CD4-positive, alpha-beta T cell treated with Interleukin-10 for 1 hour (primary cell): ENCODE data around the gene SSBP2.
"Not testable (repeated sequence)": the region's sequence is repeated elsewhere in the genome, so short reads cannot be mapped to it uniquely, and the experiment has no call there.

Experiments
- DNase-seq: peaks from one replicate; pipeline ENCODE4 v3.0.0-alpha.2; 2020

SSBP2 gene

GRCh38 chr5:81422671-81423070 lies 328.2 kb downstream of the SSBP2 start:
- no peak for DNase-seq

- no peak for DNase-seq
Measured at GRCh38 chr5:81420039-81420667, 330.7 kb downstream of the SSBP2 start.

DNA sequence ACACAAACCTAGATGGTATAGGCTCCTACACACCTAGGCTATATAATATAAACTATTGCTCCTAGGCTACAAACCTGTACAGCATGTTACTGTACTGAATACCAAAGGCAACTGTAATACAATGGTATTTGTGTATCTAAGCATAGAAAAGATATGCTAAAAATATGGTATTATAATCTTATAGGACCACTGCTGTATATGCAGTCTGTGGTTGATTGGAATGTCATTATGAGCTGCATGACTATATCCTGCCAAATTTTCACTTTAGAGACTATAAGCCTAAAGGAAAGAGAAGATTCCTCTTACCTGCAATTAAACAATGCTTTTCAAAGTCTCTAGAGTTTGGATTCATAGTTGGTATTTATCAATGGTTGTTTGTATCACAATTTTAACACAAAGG lies 332.3 kb downstream of the SSBP2 start:
- no peak for DNase-seq

- no peak for DNase-seq
Measured at GRCh38 chr5:81417052-81417451, 333.8 kb downstream of the SSBP2 start.

DNA sequence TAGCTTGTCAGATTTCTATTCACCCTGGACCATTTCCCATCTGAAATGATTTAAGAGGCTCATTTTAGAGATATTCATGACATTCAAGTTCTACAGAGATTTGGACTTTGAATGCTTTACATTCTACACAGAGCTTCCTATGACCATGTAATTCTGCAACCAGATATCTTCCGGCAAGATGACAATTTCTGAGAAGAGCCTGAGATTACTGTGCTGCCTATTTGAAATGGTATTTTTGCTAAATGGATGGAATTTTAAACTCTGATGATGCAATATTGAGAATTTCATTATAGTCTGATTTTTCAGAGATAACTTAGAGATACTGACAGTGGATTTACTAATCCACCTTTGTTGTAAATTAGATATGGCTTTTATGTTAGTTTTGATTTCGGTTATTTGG lies 341.0 kb downstream of the SSBP2 start:
- DNase-seq, result no peak

DNA sequence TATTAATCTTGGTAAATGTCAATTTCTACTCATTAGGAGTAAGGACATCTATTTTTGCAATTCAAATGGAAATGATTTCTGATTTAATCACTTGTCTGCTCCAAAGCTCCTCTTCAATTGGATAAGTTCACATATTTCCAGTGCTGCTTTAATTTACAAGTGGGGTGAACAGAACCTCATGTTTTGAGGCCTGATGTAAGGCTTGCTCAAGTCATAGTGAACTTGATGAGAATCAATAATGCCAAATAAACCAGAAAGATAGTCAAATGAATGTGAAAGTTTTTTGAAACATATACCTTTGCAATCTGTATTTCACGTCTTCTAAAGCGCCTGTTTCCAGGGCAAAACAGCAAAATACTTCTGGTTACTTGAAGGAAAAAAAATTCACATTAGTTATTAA lies 341.5 kb downstream of the SSBP2 start:
- no peak for DNase-seq

DNA sequence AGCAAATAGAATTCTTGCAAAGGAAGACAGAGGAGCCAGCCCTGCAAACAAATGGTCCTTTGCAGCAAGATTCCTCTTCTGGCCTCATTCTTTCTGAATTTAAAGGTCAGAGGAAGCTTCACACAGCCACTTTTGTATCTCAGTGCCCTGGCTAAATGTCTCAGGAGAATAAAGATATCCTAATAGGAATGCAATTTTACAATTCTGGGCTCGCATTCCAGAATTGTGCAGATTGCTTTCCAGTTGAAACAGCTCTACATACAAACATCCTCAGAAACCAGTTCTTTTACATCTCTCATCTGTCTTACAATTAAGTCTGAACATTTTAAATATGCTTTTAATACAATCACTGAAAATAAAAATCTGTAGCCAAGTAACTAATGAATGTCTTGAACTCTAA lies 342.4 kb downstream of the SSBP2 start:
- no peak for DNase-seq

- DNase-seq, result not testable (repeated sequence)
Measured at GRCh38 chr5:81407811-81408210, 343.1 kb downstream of the SSBP2 start.

DNA sequence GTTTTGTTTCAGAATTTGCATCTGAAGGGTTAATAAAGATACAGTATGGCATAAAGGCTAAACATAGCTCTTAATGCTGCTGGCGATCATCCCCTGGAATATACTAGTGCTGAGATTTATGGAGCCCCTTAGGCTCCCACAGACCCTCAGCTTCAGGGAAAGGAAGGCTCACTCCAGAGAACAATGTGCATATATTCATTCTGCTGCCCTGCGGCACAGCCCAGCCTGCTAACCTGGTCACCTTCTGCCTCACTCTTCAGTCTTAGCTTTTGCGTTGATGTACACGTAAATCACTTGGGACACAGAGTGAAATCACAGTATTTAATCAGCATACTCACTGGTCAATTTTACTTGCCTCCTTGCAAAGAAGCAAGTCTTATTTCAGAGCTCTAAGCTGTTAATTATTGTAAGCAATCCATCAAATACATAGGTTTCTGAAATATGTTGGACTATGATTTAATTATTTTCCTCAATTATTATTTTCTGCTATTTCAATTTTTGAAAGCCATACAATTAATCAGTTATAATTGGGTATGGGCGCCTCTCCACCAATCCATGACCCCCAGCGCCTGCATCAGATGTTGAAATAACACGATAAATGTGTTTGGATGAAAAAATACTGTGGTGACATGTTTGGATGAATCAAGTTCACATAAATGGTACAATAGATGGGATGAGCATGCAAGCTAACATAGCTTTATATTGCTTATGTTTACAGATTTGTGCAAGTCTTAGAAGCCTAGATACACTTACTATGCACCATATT lies 345.6 kb downstream of the SSBP2 start:
- no peak for DNase-seq

- DNase-seq, result no peak
Measured at GRCh38 chr5:81402192-81402930, 348.5 kb downstream of the SSBP2 start.

- no peak for DNase-seq
Measured at GRCh38 chr5:81401266-81401665, 349.6 kb downstream of the SSBP2 start.

DNA sequence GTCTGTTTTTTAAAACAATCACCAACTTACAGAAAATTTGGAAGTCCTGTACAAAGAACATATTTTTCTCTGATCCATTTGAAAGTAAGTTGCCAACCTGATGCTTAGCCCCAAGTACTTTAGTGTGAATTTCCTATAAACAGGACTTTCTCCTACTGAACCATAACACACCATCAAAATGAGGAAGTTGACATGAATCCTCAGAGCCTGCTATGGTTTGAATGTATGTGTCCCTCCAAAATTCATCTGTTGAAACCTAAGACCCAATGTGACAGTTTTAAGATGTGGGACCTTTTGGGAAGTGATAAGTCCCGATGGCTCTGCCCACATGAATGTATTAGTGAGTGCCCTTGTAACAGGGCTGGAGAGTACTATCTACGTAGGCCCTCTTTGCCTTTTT lies 350.5 kb downstream of the SSBP2 start:
- no peak for DNase-seq

GRCh38 chr5:81398741-81399140 lies 352.2 kb downstream of the SSBP2 start:
- no peak for DNase-seq

- DNase-seq, result no peak
Measured at GRCh38 chr5:81397176-81397575, 353.7 kb downstream of the SSBP2 start.

DNA sequence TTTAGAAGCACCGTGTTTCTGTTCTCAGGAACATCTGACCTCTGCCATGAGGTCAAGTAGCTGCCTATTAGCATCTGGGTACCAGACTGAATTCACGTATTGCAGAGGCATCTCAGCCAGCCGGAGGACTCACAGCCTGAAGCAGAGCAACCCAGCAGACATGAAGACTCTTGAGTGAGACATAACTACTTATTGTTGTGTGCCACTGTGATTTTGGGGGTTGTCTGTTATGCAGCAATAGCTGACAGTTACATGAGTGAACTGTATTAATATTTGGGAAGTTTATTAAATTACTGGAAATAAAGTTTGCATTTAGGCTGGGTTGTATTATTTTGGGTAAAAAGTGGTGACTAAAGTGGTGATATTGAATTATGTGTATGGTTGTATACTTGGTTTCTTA lies 355.6 kb downstream of the SSBP2 start:
- no peak for DNase-seq

DNA sequence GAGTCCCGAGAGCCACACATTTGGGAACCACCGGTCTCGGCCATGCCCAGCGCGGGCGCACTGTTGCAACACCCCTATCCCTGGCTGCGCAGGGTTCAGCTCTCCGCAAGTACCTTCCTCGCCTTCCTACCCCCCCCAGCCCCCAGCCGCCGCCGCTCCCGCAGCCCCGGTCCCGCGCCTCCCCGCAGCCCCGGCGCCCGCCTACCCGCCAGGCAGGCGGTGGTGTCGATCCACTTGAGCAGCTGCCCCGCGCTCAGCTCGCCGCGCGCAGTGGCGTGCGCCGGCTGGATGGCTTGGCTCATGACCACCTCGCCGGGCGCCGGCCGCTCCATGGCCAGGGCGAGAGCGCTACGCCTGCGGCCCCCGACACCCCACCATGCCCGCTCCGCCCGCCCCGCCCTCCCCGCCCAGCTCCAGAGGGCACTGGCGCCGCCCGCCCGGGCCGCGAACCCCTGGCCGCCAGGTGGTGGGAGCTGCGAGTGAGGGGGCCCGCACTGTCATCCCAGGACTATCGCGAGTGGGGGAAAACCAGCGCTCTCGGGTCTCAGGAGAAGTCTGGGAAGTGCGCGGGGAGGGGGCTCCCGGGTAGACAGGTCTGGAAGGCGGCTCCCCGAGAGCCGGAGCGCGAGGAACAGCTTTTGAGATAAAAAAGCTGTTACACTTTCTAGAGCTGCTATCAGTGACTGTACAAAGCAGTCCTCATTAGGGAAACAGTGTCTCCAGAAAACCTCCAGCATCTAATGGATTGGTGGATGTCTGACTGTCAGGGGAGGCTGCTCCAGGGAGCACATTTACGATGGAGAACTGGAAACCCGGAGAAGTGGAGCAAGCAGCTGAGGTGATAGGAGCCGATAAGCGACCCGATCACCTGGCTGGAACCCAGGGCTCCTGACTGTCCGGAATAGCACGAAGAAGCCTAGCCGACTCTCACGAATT lies 356.8 kb downstream of the SSBP2 start, which contains the start of gene ACOT12:
TSS of gene ACOT12 (minus strand) at position 352 of the 936 bp plus-strand sequence. CDS start at position 332, 20 bp downstream.
- no peak for DNase-seq

- no peak for DNase-seq
Measured at GRCh38 chr5:81393430-81393782, 357.5 kb downstream of the SSBP2 start.

DNA sequence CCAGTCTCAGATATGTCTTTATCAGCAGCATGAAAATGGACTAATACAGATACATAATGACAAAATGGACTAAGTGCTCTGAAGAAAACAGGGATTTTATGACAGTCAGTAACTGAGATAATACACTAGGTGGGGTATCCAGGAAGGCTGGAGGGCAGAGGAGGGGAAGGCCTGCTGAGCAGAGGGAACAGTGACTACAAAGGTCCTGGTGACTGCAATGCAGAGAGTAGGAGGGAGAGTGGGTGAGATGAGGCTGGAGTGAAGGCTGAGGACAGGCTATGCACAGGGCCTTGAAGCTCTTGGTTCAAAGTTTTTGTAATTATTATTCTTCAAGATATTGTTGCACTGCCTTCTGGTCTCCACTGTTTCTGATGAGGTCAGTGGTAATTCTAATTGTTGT lies 361.9 kb downstream of the SSBP2 start:
- no peak for DNase-seq

DNA sequence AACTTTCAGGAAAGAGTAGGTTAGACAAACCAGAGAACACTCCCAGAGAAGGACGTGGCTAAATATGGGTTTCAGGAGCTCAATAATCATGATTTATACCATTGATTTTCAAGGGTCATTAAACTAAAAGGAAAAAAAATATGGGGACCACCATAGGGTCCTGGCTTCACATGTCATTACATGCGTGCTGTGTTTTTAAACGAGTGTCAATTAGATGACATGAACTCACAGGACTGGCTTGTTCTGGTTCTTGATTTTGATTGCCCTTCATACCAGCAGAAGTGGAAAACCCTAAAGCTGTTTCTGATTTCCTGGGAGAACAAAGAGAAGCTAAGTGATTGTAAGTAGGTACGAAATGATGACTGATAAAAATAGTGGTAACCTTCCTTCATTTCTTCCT lies 362.7 kb downstream of the SSBP2 start:
- DNase-seq, result no peak

DNA sequence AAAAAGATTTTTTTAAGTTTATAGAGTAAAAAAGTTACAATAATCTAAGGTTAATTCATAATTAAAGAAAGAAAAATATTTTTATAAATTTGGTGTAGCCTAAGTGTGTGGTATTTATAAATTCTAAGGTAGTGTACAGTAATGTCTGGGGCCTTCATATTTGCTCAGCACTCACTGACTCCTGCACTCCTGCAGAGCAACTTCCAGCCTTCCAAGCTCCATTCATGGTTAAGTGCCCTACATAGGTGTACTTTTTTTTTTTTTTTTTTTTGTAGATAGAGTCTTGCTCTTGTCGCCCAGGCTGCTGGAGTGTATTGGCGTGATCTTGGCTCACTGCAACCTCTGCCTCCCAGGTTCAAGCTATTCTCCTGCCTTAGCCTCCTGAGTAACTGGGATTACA lies 367.0 kb downstream of the SSBP2 start:
- no peak for DNase-seq

DNA sequence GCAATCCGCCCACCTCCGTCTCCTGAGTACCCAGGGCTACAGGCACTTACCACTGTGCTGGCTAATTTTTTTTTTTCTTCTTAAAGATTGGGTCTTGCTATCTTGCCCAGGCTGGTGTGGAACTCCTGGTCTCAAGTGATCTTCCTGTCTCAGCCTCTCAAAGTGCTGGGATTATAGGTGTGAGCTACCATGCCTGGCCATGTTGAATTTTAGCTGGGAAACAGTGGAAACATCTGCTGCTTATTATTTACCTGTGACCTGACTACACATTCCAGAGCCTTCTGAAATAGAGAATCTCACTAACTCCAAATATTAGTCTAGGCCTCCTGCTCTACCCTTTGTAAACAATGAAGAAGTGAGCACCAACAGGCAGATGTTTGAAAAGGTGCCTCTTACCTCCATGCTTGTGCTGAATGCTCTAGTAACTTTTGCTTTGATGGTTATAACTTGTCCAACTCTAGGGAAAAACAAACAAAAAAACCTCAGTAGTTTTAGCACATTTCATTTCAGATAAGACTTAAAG lies 379.5 kb downstream of the SSBP2 start:
- DNase-seq, result no peak

- no peak for DNase-seq
Measured at GRCh38 chr5:81370912-81371311, 380.0 kb downstream of the SSBP2 start.

GRCh38 chr5:81365541-81365940 lies 385.4 kb downstream of the SSBP2 start:
- DNase-seq, result no peak
